NCI-H2196 treated with DMSO at 0.1 percent for 48 hours (cell line): ENCODE data around the gene RPS6KA2.
"Not testable (repeated sequence)": the region's sequence is repeated elsewhere in the genome, so short reads cannot be mapped to it uniquely, and the experiment has no call there.

Source experiments
- DNase-seq: peaks from one replicate; lab custom pipeline; 2025; ENCODE audit not compliant: unreplicated experiment; lab: John Stamatoyannopoulos, UW

Gene RPS6KA2

DNA sequence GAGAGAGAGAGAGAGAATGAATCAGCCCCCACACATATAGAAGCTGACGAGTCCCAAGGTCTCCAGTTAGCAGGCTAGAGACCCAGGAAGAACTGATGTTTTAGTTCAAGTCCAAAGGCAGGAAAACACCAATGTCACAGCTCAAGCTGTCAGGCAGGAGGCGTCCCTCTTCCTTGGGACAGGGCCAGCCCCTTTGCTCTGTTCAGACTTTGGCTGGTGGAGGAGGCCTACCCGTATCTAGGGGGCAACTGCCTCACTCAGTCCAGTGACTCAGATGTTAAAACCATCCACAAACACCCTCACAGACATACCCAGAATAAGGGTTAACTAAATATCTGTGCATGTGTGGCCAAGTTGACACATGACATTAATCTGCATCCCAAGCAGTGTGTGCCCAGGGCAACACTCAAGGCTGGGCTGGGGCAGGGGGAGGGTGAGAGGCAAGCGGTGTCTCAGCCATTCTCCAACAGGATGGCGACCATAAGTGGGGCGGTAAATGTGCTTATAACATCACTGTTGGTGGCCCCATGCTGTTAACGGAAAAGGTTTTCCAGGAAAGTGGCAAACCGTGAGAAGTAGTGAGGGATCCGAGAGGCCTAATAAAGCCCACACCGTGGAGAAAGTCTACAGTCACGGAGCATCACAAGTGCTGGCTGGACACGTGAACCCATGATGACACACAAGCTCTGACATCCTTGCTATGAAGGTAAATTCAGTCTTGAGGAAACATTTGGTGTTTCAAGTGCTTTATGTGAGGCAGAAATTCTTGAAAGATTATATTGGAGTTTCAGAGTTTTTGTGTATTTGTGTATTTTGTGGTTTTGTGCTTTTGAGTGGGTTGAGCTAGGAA lies 68.7 kb downstream of the RPS6KA2 start:
- DNase-seq: no peak

DNA sequence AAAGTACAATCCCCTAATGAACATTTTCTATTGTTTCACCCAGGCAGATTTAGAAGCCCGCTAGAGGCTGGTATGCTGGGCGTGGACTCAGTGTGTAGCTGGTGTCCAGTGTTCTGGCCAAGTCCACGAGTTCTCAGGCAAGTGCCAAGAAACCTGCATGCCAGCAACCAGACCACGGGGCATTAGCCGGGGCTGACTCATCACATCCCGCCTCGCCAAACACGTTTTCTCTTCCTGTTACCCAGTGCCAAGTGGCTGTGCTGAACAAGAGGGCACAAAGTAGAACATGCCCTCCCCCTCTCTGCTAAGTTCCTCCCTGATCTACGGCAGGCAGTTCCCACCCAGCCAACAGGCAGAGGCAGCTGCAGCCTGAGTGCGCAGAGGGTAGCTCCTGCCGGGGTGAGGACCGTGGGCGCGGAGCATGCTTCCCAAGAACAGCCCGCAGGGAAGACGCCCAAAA lies 70.2 kb downstream of the RPS6KA2 start:
- DNase-seq: peak; percentile 65

DNA sequence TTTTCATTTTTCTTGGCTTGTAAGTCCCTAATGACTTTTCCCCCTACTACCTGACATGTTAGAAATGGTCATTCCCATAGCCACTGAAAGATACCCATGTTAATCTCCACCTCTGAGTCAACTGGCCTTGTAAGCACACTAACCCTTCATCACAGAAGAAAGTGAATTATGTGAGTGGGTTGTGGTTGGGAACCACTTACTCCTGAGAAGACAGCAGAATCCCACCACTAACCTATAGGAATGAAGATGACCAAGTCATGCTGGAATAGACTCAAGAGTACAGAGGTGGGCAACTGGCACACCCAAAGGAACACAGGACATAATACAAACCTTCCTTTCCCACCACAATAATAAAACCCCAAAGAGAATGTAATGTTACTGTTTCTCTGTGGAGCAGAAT lies 70.7 kb downstream of the RPS6KA2 start:
- DNase-seq: no peak

DNA sequence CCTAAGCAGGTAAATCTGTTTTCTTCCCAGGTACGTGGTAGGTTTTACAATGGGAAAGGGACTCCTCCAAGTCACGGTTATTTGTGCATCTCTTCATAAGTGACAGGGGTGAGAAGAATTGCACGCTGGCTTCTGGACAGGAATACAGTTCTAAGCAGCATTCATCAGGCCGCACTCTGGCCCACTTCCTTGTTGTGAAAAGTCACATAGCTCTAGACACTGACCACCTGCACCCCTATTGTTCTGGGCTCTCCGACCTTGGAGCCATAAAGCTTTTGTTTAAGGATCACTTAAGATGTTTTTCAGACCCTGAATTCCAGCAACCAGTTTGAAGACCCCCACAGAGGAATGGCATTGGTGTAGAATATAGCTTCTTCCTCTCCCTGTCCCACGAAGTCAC lies 72.0 kb downstream of the RPS6KA2 start:
- DNase-seq: no peak

DNA sequence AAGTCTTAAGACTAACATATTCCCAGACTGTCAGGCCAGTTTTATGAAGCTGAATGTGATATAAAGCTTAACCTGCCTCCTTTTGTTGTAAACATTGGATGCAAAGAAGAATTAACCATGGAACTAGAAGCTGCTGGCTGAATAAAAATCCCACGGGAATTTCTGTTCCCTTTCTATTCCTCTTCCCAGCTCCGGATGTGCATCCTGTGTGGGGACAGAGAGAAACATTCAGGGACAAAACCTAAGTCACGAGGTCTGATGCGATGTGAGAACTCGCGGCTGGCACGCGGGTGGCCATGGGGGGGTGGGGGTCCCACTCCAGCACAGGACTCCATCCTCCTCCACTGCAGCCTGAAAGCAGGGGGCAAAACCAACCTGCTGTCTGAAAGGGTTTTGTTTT lies 72.7 kb downstream of the RPS6KA2 start:
- DNase-seq: no peak

GRCh38 chr6:166553563-166554271 lies 73.3 kb downstream of the RPS6KA2 start:
- DNase-seq: no peak

GRCh38 chr6:166552600-166552999 lies 74.5 kb downstream of the RPS6KA2 start:
- DNase-seq: no peak

- DNase-seq: no peak
Observed at GRCh38 chr6:166551754-166552495, 75.1 kb downstream of the RPS6KA2 start.

- no peak for DNase-seq
Observed at GRCh38 chr6:166546653-166547052, 80.4 kb downstream of the RPS6KA2 start.

DNA sequence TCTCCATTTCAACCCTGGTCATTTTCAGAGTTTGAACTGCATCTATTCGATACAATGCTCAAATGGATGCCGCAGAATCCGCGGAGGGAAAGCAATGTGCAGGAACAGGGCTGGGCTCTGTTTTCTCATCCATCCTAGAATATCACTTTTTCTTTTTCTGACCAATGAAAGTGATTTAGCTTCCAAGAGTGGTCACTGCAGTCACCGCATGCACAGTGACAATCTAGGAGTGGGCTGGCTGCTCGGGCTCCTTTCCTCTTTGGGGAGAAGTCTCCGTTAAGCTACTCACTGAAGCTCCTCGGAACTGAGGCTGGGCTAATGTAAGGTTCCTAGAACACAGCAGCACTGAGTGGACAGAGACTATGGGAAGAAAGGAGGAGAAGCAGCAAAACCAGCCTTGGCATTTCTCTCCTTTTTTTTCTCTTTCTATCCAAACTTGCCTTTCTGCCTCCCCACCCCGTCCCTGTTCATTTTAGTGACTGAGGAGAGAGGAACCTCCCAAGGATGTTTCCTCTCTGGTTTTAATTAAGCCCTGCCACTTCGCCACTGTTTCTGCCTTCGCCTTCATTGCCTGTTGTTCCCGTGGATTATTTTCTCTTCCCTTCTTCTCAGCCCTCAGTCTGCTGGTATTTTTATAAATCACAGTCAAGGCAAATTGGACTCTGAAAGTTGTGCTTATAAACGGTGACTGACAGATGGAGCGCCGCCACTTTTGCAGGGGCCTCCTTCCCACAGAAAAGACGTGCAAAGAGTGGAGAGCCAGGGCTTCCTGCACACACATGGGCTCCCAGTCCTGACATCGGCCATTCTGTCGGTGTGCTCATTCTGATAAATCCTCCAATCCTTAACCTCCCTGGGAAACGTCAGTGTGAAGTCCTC lies 81.7 kb downstream of the RPS6KA2 start:
- no peak for DNase-seq

DNA sequence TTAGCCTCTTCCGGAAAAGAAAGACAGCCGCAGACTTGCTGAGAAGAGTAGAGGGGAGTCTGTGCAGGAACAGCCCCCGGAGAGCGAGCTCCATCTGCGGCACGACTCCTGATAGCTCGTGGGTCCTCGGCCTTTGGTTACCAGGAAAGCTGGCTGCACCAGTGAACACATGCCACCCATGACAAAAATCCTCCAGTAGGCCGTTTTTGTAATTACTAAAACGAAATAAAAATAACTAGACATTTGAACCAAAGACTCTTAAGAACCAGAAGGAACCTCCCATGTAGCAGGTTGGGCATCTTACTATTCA lies 82.8 kb downstream of the RPS6KA2 start:
- no peak for DNase-seq

- DNase-seq: no peak
Observed at GRCh38 chr6:166543603-166544295, 83.3 kb downstream of the RPS6KA2 start.

- DNase-seq: no peak
Observed at GRCh38 chr6:166542580-166542912, 84.5 kb downstream of the RPS6KA2 start.

GRCh38 chr6:166541876-166542579 lies 85.0 kb downstream of the RPS6KA2 start:
- DNase-seq: no peak

GRCh38 chr6:166541366-166541765 lies 85.7 kb downstream of the RPS6KA2 start:
- no peak for DNase-seq

GRCh38 chr6:166540631-166541331 lies 86.3 kb downstream of the RPS6KA2 start:
- DNase-seq: no peak

- DNase-seq: no peak
Observed at GRCh38 chr6:166539543-166539942, 87.5 kb downstream of the RPS6KA2 start.

GRCh38 chr6:166539011-166539385 lies 88.1 kb downstream of the RPS6KA2 start:
- DNase-seq: not testable (repeated sequence)
